Activated CD4-positive, alpha-beta memory T cell treated with anti-CD3 and anti-CD28 coated beads for 36 hours (primary cell): Measurements from ENCODE around the gene CIDEB. TPM values are rescaled to one million over a fixed set of nuclear protein-coding genes. Genes with fewer than 3 reads are reported as not detected.

ENCODE experiments used
- CTCF ChIA-PET: fragments of 350-600 bp; sonication (Branson Sonifier 250); formaldehyde crosslinking; loops from one replicate; lab custom pipeline; 2021; ENCODE audit warnings: antibody characterized with exemption, inconsistent platforms; lab: Charles Lee
- POLR2A ChIA-PET: fragments of 350-600 bp; sonication (Branson Sonifier 250); formaldehyde crosslinking; loops from one replicate; lab custom pipeline; 2021; ENCODE audit warnings: antibody characterized with exemption; lab: Charles Lee
- DNase-seq: peaks from one replicate; pipeline ENCODE4 v3.0.0-alpha.2; 2020
- H3K27ac Mint-ChIP-seq: one replicate; pipeline ENCODE4 v1.8.0; 2021; ENCODE audit warnings: mixed read lengths
- H3K27me3 Mint-ChIP-seq: one replicate; pipeline ENCODE4 v1.8.0; 2021; ENCODE audit warnings: mixed read lengths
- H3K36me3 Mint-ChIP-seq: one replicate; pipeline ENCODE4 v1.8.0; 2021; ENCODE audit warnings: mixed read lengths
- H3K4me1 Mint-ChIP-seq: one replicate; pipeline ENCODE4 v1.8.0; 2021; ENCODE audit warnings: low read depth, mixed read lengths
- H3K4me3 Mint-ChIP-seq: one replicate; pipeline ENCODE4 v1.8.0; 2021; ENCODE audit warnings: mild to moderate bottlenecking, mixed read lengths
- H3K9me3 Mint-ChIP-seq: one replicate; pipeline ENCODE4 v1.8.0; 2021; ENCODE audit warnings: mixed read lengths
- intact Hi-C: fragments of 100-400 bp; cut with micrococcal nuclease; formaldehyde crosslinking; loops from one replicate; pipeline ENCODE4 v1.15.1; 2023
- total RNA-seq, 2 experiments: library from RNA; stranded (reverse); gene quantifications; one replicate each; pipeline ENCODE4 v1.2.3, GENCODE V29; 2021

Gene CIDEB
- total RNA-seq, 2 experiments from 2014 or later, result 22.6 to 25.8 TPM

DNA sequence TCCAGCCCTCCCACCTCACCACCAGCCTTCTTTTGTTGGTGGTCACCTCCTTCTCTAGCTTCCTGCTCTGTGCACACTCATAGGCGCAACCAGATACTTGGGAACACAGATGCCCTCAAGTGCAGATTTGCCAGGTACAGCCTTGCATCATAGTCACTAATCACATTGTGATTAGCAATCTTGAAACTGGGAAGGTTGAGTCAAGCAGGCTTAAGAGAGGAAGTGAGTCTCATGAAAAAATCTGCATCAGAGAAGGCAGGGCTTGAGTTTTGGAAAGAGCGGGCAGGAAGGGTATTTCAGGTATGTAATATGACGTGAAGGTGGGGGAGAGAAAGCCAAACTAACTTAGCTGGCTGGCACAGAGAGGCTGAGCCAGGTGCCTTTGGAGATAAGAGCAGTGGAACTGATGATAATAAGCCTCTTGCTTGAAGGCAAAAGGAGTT is 33.7 kb downstream of the CIDEB start:
- ChIA-PET CTCF (interaction anchor here (0.7 to 2.9 kb wide), 8 partner anchors 16 to 58 kb away, joined by 3 to 30 read pairs (median 10); partner anchors contain the start of genes CIDEB, MDP1, NOP9 and TINF2), POLR2A (interaction anchor here (0.5 to 2.4 kb wide), 11 partner anchors 15 to 163 kb away, joined by 3 to 16 read pairs (median 5); partner anchors contain the start of genes CHMP4A, DHRS1, NOP9 and TINF2)
- intact Hi-C loops, result loop anchor here (1.0 to 10.0 kb wide), 4 partner anchors 15 to 219 kb away; partner anchors contain the start of genes CARMIL3 and CHMP4A
- H3K4me1 Mint-ChIP-seq, result peaks cover 67% of the 10 kb centered on the region
- peak overlapping the region; percentile 94 for H3K27ac Mint-ChIP-seq
- H3K27me3 Mint-ChIP-seq, result no peaks in the 10 kb centered on the region
- no peaks in the 10 kb centered on the region for H3K9me3 Mint-ChIP-seq
- DNase-seq, result peak; percentile 76
- peaks cover 3% of the 10 kb centered on the region for H3K36me3 Mint-ChIP-seq
- peak overlapping the region; percentile 22 for H3K4me3 Mint-ChIP-seq

DNA sequence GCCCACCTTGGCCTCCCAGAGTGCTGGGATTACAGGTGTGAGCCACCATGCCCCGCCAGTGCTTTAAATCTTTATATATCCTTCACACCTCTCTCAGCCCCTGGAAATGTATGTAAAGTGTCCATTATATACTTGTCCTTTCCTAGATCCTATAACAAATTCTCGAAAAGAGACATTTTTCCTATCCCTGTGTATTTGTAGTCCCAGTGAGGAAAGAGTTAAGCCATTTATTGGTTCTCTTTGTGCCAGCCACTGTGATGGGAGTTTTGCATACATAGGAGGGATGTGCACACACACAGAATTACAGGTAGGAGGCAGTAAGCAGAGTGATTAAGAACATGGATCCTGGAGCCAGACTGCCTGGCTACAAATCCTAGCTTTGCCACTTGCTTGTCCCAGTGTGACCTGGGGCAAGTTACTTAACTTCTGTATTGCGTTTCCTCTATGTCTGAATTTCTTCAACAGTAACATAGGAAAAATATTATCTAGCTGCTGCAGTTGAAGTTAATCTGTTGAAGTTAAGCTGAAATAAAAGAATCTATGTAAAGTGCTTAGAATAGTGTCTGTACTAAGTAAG is 34.3 kb downstream of the CIDEB start:
- ChIA-PET POLR2A (interaction anchor here (0.5 to 2.4 kb wide), 11 partner anchors 16 to 162 kb away, joined by 3 to 16 read pairs (median 5); partner anchors contain the start of genes CHMP4A, DHRS1, NOP9 and TINF2), CTCF (interaction anchor here (0.7 to 2.9 kb wide), 8 partner anchors 16 to 58 kb away, joined by 3 to 30 read pairs (median 10); partner anchors contain the start of genes CIDEB, MDP1, NOP9 and TINF2)
- Mint-ChIP-seq H3K27me3 (no peaks in the 10 kb centered on the region), H3K4me3 (no peak overlapping the region), H3K36me3 (peaks cover 3% of the 10 kb centered on the region), H3K9me3 (no peaks in the 10 kb centered on the region), H3K27ac (peak overlapping the region; percentile 94), H3K4me1 (peaks cover 60% of the 10 kb centered on the region)
- intact Hi-C loops, result loop anchor here (10.0 kb wide), 1 partner anchor 219 kb away; the partner anchor contains the start of gene CARMIL3
- DNase-seq, result no peak

- ChIA-PET POLR2A (interaction anchor here (1.9 to 2.9 kb wide), 4 partner anchors 24 to 36 kb away, joined by 6 to 19 read pairs (median 12); partner anchors contain the start of genes CIDEB and TINF2), CTCF (interaction anchor here (0.6 to 4.8 kb wide), 11 partner anchors 7 to 159 kb away, joined by 3 to 45 read pairs (median 14); partner anchors contain the start of genes CIDEB, LTB4R, LTB4R2 and MDP1)
- DNase-seq, result no peak
- Mint-ChIP-seq H3K4me3 (peak overlapping the region; percentile 84), H3K36me3 (no peaks in the 10 kb centered on the region), H3K4me1 (peaks cover 50% of the 10 kb centered on the region), H3K27ac (peak overlapping the region; percentile 94), H3K27me3 (no peaks in the 10 kb centered on the region), H3K9me3 (no peaks in the 10 kb centered on the region)
- intact Hi-C loops, result loop anchor here (10.0 kb wide), 1 partner anchor 218 kb away; the partner anchor contains the start of gene CARMIL3
Observed at GRCh38 chr14:24272467-24272866, 35.3 kb downstream of the CIDEB start.

DNA sequence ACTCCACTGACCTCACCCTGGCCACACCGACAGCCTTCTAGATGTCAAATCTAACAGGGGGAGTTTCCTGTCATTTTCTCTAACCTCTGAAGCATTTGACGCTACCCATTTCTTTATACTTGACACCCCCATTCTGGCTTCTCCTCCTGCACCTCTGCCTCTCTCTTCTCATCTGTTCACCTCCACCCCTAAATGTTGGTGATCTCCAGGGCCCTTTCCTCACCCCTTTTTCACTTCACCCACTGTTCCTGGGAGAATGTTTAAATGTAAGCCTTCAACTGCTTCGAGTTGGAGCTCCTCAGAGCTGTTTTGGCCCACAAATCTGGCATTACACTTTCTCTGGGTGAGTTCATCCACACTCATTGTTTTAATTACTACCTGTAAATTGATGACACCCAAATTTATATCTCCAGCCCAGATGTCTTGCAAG is 35.9 kb downstream of the CIDEB start:
- CTCF ChIA-PET, result interaction anchor here (0.6 to 4.8 kb wide), 15 partner anchors 8 to 163 kb away, joined by 3 to 45 read pairs (median 13); partner anchors contain the start of genes CIDEB, DHRS1, LTB4R and LTB4R2
- Mint-ChIP-seq H3K4me3 (peak overlapping the region; percentile 84), H3K36me3 (peaks cover 5% of the 10 kb centered on the region), H3K4me1 (peaks cover 44% of the 10 kb centered on the region), H3K9me3 (no peaks in the 10 kb centered on the region), H3K27ac (peak overlapping the region; percentile 94), H3K27me3 (no peaks in the 10 kb centered on the region)
- intact Hi-C loops, result loop anchor here (1.0 to 10.0 kb wide), 7 partner anchors 27 to 217 kb away; partner anchors contain the start of genes CARMIL3, DHRS1, GMPR2 and LTB4R
- POLR2A ChIA-PET, result interaction anchor here (1.0 to 2.9 kb wide), 10 partner anchors 20 to 158 kb away, joined by 3 to 19 read pairs (median 8); partner anchors contain the start of genes CBLN3, CHMP4A, CIDEB and DHRS1
- no peak for DNase-seq

- Mint-ChIP-seq H3K4me3 (peak within 1 kb of the TSS; percentile 84), H3K27ac (peak within 1 kb of the TSS; percentile 94), H3K4me1 (peaks cover 42% of the 10 kb centered on the region), H3K36me3 (peaks cover 9% of the 10 kb centered on the region), H3K9me3 (no peaks in the 10 kb centered on the region), H3K27me3 (no peaks in the 10 kb centered on the region)
- DNase-seq, result peak; percentile 93
- ChIA-PET CTCF (interaction anchor here (0.6 to 4.8 kb wide), 20 partner anchors 9 to 1093 kb away, joined by 3 to 45 read pairs (median 8); partner anchors contain the start of genes CIDEB, DHRS1, IRF9 and LTB4R), POLR2A (interaction anchor here (0.5 to 2.9 kb wide), 16 partner anchors 8 to 159 kb away, joined by 3 to 19 read pairs (median 4); partner anchors contain the start of genes CBLN3, CHMP4A, CIDEB and DHRS1)
- intact Hi-C loops, result loop anchor here (1.0 to 10.0 kb wide), 7 partner anchors 28 to 216 kb away; partner anchors contain the start of genes CARMIL3, DHRS1, GMPR2 and LTB4R
Observed at GRCh38 chr14:24271134-24271833, 36.5 kb downstream of the CIDEB start, which contains the start of gene RABGGTA. Gene RABGGTA, minus strand, starts transcription at chr14:24271597. Its CDS starts 482 bp downstream, at chr14:24271115.

GRCh38 chr14:24270537-24271133 is 37.1 kb downstream of the CIDEB start:
- peak overlapping the region; percentile 84 for H3K4me3 Mint-ChIP-seq
- DNase-seq, result no peak
- H3K9me3 Mint-ChIP-seq, result no peaks in the 10 kb centered on the region
- H3K27me3 Mint-ChIP-seq, result no peaks in the 10 kb centered on the region
- peak overlapping the region; percentile 93 for H3K27ac Mint-ChIP-seq
- CTCF ChIA-PET, result interaction anchor here (0.6 to 4.8 kb wide), 20 partner anchors 9 to 1093 kb away, joined by 3 to 45 read pairs (median 8); partner anchors contain the start of genes CIDEB, DHRS1, IRF9 and LTB4R
- POLR2A ChIA-PET, result interaction anchor here (0.5 to 2.9 kb wide), 16 partner anchors 9 to 159 kb away, joined by 3 to 19 read pairs (median 4); partner anchors contain the start of genes CBLN3, CHMP4A, CIDEB and DHRS1
- H3K4me1 Mint-ChIP-seq, result peaks cover 41% of the 10 kb centered on the region
- H3K36me3 Mint-ChIP-seq, result peaks cover 9% of the 10 kb centered on the region
- intact Hi-C loops, result loop anchor here (1.0 to 10.0 kb wide), 7 partner anchors 28 to 216 kb away; partner anchors contain the start of genes CARMIL3, DHRS1, GMPR2 and LTB4R

DNA sequence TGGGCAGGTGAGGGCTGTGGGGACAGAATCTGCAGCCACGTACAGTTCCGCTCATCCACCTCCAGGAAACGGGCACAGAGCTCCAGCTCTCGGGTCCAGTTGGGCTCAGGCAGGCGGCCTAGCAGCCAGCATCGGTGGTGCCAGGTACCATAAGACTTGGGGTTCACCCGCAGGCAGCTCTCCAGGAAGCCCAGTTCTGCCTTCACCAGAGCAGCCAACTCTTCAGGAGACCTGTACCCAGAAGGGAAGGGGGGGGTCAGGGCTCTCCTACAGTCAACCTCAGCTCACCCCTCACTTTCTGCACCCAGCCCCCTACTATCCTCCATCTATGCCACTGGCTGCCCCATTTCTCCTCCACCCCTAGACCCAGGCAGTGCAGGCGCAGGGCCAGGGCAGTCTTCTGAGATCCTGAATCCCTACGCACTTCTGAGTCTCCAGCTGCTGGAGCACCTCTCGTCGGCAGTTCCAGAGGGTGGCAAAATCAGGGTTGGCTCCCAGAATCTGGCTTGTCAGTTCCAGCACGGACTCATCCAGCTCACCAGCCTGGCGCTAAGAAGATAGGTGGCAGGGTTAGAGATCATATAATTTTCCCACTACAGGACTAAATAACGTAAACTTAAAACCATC is 37.8 kb downstream of the CIDEB start:
- H3K4me1 Mint-ChIP-seq, result peaks cover 35% of the 10 kb centered on the region
- POLR2A ChIA-PET, result interaction anchor here (0.6 to 2.9 kb wide), 9 partner anchors 10 to 56 kb away, joined by 3 to 19 read pairs (median 8); partner anchors contain the start of genes CHMP4A, CIDEB, DHRS1 and NOP9
- no peak overlapping the region for H3K27ac Mint-ChIP-seq
- H3K27me3 Mint-ChIP-seq, result no peaks in the 10 kb centered on the region
- intact Hi-C loops, result loop anchor here (2.0 to 10.0 kb wide), 2 partner anchors 63 to 215 kb away; partner anchors contain the start of gene CARMIL3
- H3K4me3 Mint-ChIP-seq, result peak overlapping the region; percentile 84
- H3K9me3 Mint-ChIP-seq, result no peaks in the 10 kb centered on the region
- no peak for DNase-seq
- H3K36me3 Mint-ChIP-seq, result peaks cover 9% of the 10 kb centered on the region
- CTCF ChIA-PET, result interaction anchor here (0.9 to 4.8 kb wide), 17 partner anchors 13 to 167 kb away, joined by 3 to 45 read pairs (median 11); partner anchors contain the start of genes CIDEB, DHRS1, IRF9 and LTB4R

DNA sequence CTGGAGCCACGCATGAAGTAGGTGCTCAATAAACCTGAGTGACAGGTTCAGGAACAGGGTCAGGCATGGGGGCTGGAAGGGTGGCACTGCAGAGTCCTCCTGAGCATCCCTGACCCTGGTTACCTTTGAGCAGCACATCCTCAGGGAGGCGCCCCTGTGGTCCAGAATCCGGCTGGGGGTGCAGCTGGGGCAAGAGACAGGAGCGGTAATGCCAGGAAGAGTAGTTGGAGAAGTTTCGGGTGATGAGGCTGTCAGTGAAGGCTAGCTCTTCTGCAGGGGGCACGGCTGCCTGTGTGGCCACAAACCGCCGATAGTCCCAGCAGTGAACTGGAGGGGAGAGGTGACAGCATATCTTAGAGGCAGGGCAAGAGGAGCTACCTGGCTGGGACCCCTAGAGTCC is 38.4 kb downstream of the CIDEB start:
- no peaks in the 10 kb centered on the region for H3K9me3 Mint-ChIP-seq
- ChIA-PET POLR2A (interaction anchor here (0.6 to 2.9 kb wide), 2 partner anchors 23 to 27 kb away, joined by 5 to 19 read pairs; partner anchors contain the start of gene TINF2), CTCF (interaction anchor here (1.3 to 4.8 kb wide), 7 partner anchors 18 to 168 kb away, joined by 4 to 45 read pairs (median 14); partner anchors contain the start of genes CIDEB and TINF2)
- no peak for DNase-seq
- no peaks in the 10 kb centered on the region for H3K27me3 Mint-ChIP-seq
- no peak overlapping the region for H3K27ac Mint-ChIP-seq
- H3K36me3 Mint-ChIP-seq, result peaks cover 9% of the 10 kb centered on the region
- H3K4me3 Mint-ChIP-seq, result no peak overlapping the region
- intact Hi-C loops, result no loop called here
- H3K4me1 Mint-ChIP-seq, result peaks cover 33% of the 10 kb centered on the region

GRCh38 chr14:24268225-24268624 is 39.6 kb downstream of the CIDEB start:
- ChIA-PET POLR2A (no interaction called here), CTCF (interaction anchor here (1.2 to 4.8 kb wide), 3 partner anchors 26 to 40 kb away, joined by 4 to 45 read pairs (median 11); partner anchors contain the start of genes CIDEB and TINF2)
- Mint-ChIP-seq H3K27me3 (no peaks in the 10 kb centered on the region), H3K27ac (no peak overlapping the region), H3K9me3 (no peaks in the 10 kb centered on the region), H3K4me1 (peaks cover 22% of the 10 kb centered on the region), H3K4me3 (no peak overlapping the region), H3K36me3 (peaks cover 9% of the 10 kb centered on the region)
- intact Hi-C loops, result no loop called here
- no peak for DNase-seq

DNA sequence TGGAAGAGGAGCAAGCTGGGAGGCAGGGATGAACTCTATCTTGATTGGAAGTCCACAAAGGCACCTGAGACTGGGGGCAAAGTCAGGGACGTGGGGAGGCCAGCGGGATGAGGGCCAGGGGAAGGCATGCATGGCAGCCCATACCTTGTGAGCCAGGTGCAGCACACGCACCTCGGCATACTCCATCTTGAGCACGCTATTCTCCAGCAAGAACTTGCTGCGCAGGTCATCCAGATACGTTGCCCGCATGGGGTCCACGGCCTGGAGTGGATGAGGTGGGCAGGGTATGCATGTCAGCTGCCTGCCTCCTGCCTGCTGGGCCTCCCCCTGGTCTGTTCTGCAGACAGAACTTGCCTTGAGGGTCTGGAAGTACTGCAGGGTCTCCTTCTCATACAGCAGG is 40.3 kb downstream of the CIDEB start:
- Mint-ChIP-seq H3K36me3 (peaks cover 9% of the 10 kb centered on the region), H3K27me3 (no peaks in the 10 kb centered on the region), H3K4me3 (no peak overlapping the region), H3K27ac (no peak overlapping the region), H3K9me3 (no peaks in the 10 kb centered on the region), H3K4me1 (peaks cover 14% of the 10 kb centered on the region)
- DNase-seq, result no peak
- intact Hi-C loops, result no loop called here
- ChIA-PET CTCF (interaction anchor here (1.1 kb wide), 1 partner anchor 12 kb away, joined by 3 read pairs; no protein-coding TSS in a partner anchor), POLR2A (interaction anchor here (0.6 kb wide), 1 partner anchor 15 kb away, joined by 3 read pairs; no protein-coding TSS in a partner anchor)
